ENCODE data around the gene ZFP90. TPM values are rescaled to one million over a fixed set of nuclear protein-coding genes. Genes with fewer than 3 reads are reported as not detected.

Gene ZFP90
- total and polyA plus RNA-seq, 3 experiments from 2014 or later, result 22.4 to 24.3 (median 24.0) TPM

DNA sequence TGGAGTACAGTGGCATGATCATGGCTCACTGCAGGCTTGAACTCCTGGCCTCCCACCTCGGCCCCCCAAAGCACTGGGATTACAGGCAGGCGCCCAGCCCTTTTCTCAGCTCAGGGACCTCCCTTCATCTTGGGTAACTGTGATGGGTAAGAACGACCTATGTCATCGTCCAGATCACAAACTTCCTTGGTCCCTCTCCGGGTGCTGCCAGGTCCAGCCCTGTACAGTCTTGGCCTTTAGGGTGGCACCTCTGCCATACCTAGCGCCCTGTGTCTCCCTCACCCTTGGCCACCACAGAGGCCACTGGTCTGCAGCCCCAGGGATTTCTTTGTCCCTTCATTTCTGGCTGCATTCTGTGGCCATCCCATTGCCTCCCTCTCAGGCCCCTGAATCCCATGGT, 29.7 kb upstream of the ZFP90 start:
- Histone ChIP-seq H3K36me3 (ENCODE audit: insufficient read depth, low read length) (no peaks in the 10 kb centered on the region), H3K27ac (ENCODE audit: low read depth, low read length) (no peak overlapping the region), H3K4me1 (ENCODE audit: insufficient read depth, low read length) (peaks cover 4% of the 10 kb centered on the region), H3K4me3 (ENCODE audit: low read length) (no peak overlapping the region), H3K9me3 (ENCODE audit: low read length) (no peaks in the 10 kb centered on the region), H3K27me3 (ENCODE audit: insufficient read depth, low read length, poor library complexity, severe bottlenecking) (no peaks in the 10 kb centered on the region)
- Mint-ChIP-seq H3K4me1 (no peaks in the 10 kb centered on the region), H3K36me3 (no peaks in the 10 kb centered on the region), H3K9me3 (no peaks in the 10 kb centered on the region), H3K4me3 (no peak overlapping the region), H3K27me3 (peaks cover 0 to 9% of the 10 kb centered on the region in 2 donors), H3K27ac (no peak overlapping the region)
- ChIA-PET CTCF (interaction anchor here (0.7 to 5.6 kb wide), 21 partner anchors 9 to 157 kb away, joined by 3 to 91 read pairs (median 4); no protein-coding TSS in a partner anchor), POLR2A (no interaction called here)
- DNase-seq, result no peak

- POLR2A ChIA-PET, result no interaction called here
- Histone ChIP-seq H3K9me3 (ENCODE audit: low read length) (no peaks in the 10 kb centered on the region), H3K4me3 (ENCODE audit: low read length) (no peak overlapping the region), H3K36me3 (ENCODE audit: insufficient read depth, low read length) (no peaks in the 10 kb centered on the region), H3K27ac (ENCODE audit: low read depth, low read length) (no peak overlapping the region), H3K4me1 (ENCODE audit: insufficient read depth, low read length) (peaks cover 4% of the 10 kb centered on the region), H3K27me3 (ENCODE audit: insufficient read depth, low read length, poor library complexity, severe bottlenecking) (no peaks in the 10 kb centered on the region)
- no peak overlapping the region for H3K4me3 Mint-ChIP-seq
- no peak overlapping the region for H3K27ac Mint-ChIP-seq
- no peaks in the 10 kb centered on the region for H3K4me1 Mint-ChIP-seq
- CTCF ChIA-PET, result interaction anchor here (0.6 to 5.6 kb wide), 21 partner anchors 10 to 313 kb away, joined by 3 to 91 read pairs (median 4); no protein-coding TSS in a partner anchor
- no peaks in the 10 kb centered on the region for H3K36me3 Mint-ChIP-seq
- H3K27me3 Mint-ChIP-seq, result peaks cover 0 to 9% of the 10 kb centered on the region in 2 donors
- DNase-seq, result no peak
- no peaks in the 10 kb centered on the region for H3K9me3 Mint-ChIP-seq
Observed at GRCh38 chr16:68510775-68511174, 28.3 kb upstream of the ZFP90 start.

GRCh38 chr16:68512183-68512582, 26.9 kb upstream of the ZFP90 start:
- POLR2A ChIA-PET, result no interaction called here
- H3K4me3 ChIP-seq (ENCODE audit: low read length), result no peak overlapping the region
- H3K4me1 Mint-ChIP-seq, result no peaks in the 10 kb centered on the region
- no peaks in the 10 kb centered on the region for H3K9me3 Mint-ChIP-seq
- no peak overlapping the region for H3K4me3 Mint-ChIP-seq
- H3K27ac ChIP-seq (ENCODE audit: low read depth, low read length), result no peak overlapping the region
- peaks cover 4% of the 10 kb centered on the region for H3K4me1 ChIP-seq (ENCODE audit: insufficient read depth, low read length)
- no peak for DNase-seq
- CTCF ChIA-PET, result interaction anchor here (2.5 to 5.6 kb wide), 3 partner anchors 9 to 116 kb away, joined by 9 to 91 read pairs (median 29); no protein-coding TSS in a partner anchor
- peaks cover 0 to 9% of the 10 kb centered on the region in 2 donors for H3K27me3 Mint-ChIP-seq
- no peaks in the 10 kb centered on the region for H3K36me3 ChIP-seq (ENCODE audit: insufficient read depth, low read length)
- H3K27ac Mint-ChIP-seq, result no peak overlapping the region
- H3K9me3 ChIP-seq (ENCODE audit: low read length), result no peaks in the 10 kb centered on the region
- no peaks in the 10 kb centered on the region for H3K36me3 Mint-ChIP-seq
- no peaks in the 10 kb centered on the region for H3K27me3 ChIP-seq (ENCODE audit: insufficient read depth, low read length, poor library complexity, severe bottlenecking)

GRCh38 chr16:68512742-68513141, 26.3 kb upstream of the ZFP90 start:
- no peaks in the 10 kb centered on the region for H3K36me3 Mint-ChIP-seq
- DNase-seq, result no peak
- Histone ChIP-seq H3K4me1 (ENCODE audit: insufficient read depth, low read length) (peaks cover 4% of the 10 kb centered on the region), H3K36me3 (ENCODE audit: insufficient read depth, low read length) (no peaks in the 10 kb centered on the region), H3K9me3 (ENCODE audit: low read length) (no peaks in the 10 kb centered on the region), H3K27me3 (ENCODE audit: insufficient read depth, low read length, poor library complexity, severe bottlenecking) (no peaks in the 10 kb centered on the region), H3K4me3 (ENCODE audit: low read length) (no peak overlapping the region), H3K27ac (ENCODE audit: low read depth, low read length) (no peak overlapping the region)
- H3K4me3 Mint-ChIP-seq, result no peak overlapping the region
- POLR2A ChIA-PET, result no interaction called here
- CTCF ChIA-PET, result interaction anchor here (1.2 to 4.7 kb wide), 3 partner anchors 8 to 116 kb away, joined by 4 to 29 read pairs (median 9); no protein-coding TSS in a partner anchor
- H3K27me3 Mint-ChIP-seq, result peaks cover 0 to 9% of the 10 kb centered on the region in 2 donors
- no peaks in the 10 kb centered on the region for H3K9me3 Mint-ChIP-seq
- no peaks in the 10 kb centered on the region for H3K4me1 Mint-ChIP-seq
- peak overlapping the region in 1 of 8 donors; percentile 74 for H3K27ac Mint-ChIP-seq

- Histone ChIP-seq H3K27me3 (ENCODE audit: insufficient read depth, low read length, poor library complexity, severe bottlenecking) (no peaks in the 10 kb centered on the region), H3K9me3 (ENCODE audit: low read length) (no peaks in the 10 kb centered on the region), H3K36me3 (ENCODE audit: insufficient read depth, low read length) (no peaks in the 10 kb centered on the region), H3K4me3 (ENCODE audit: low read length) (no peak overlapping the region), H3K4me1 (ENCODE audit: insufficient read depth, low read length) (peaks cover 4% of the 10 kb centered on the region), H3K27ac (ENCODE audit: low read depth, low read length) (no peak overlapping the region)
- Mint-ChIP-seq H3K9me3 (no peaks in the 10 kb centered on the region), H3K4me3 (no peak overlapping the region), H3K36me3 (no peaks in the 10 kb centered on the region), H3K4me1 (no peaks in the 10 kb centered on the region), H3K27me3 (peaks cover 2% of the 10 kb centered on the region in 2 donors), H3K27ac (no peak overlapping the region)
- ChIA-PET CTCF (no interaction called here), POLR2A (no interaction called here)
- DNase-seq, result no peak
Observed at GRCh38 chr16:68514511-68514910, 24.6 kb upstream of the ZFP90 start.

DNA sequence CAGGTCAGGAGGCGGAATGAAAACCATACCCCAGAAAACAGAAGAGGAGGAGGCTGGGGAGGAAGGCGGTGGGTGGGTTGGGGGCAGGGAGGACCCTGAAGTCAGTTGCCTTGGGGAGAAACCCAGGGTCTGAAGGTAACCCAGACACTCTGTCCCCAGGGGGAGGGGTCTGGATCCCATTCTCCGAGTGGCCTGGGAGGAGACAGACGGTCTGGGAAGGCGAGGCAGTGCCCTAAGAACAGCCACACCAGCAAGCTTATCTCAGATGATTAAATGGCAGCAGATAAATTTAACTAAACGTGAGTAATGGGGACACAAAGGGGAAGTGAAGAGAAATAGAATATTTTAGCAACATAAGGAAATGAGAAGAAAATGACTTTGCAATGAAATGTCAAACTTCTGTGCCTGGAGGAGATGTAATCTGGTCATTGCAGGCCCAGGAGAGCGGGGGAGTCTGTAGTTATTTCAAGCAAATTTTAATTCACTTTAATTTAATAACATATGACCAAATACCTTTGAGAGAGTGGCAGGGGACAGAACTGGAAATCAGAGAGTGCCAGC, 21.4 kb upstream of the ZFP90 start:
- Mint-ChIP-seq H3K27ac (peak overlapping the region in 2 of 8 donors; percentile 29 to 47), H3K4me3 (no peak overlapping the region), H3K9me3 (no peaks in the 10 kb centered on the region), H3K36me3 (no peaks in the 10 kb centered on the region), H3K4me1 (peaks cover 7 to 9% (median 8%) of the 10 kb centered on the region in 3 donors), H3K27me3 (peaks cover 0 to 4% of the 10 kb centered on the region in 2 donors)
- Histone ChIP-seq H3K9me3 (ENCODE audit: low read length) (no peaks in the 10 kb centered on the region), H3K4me3 (ENCODE audit: low read length) (no peak overlapping the region), H3K36me3 (ENCODE audit: insufficient read depth, low read length) (no peaks in the 10 kb centered on the region), H3K4me1 (ENCODE audit: insufficient read depth, low read length) (peaks cover 3% of the 10 kb centered on the region), H3K27me3 (ENCODE audit: insufficient read depth, low read length, poor library complexity, severe bottlenecking) (no peaks in the 10 kb centered on the region), H3K27ac (ENCODE audit: low read depth, low read length) (no peak overlapping the region)
- no peak for DNase-seq
- POLR2A ChIA-PET, result no interaction called here
- CTCF ChIA-PET, result interaction anchor here (0.5 to 2.2 kb wide), 7 partner anchors 10 to 239 kb away, joined by 3 to 9 read pairs (median 3); no protein-coding TSS in a partner anchor

DNA sequence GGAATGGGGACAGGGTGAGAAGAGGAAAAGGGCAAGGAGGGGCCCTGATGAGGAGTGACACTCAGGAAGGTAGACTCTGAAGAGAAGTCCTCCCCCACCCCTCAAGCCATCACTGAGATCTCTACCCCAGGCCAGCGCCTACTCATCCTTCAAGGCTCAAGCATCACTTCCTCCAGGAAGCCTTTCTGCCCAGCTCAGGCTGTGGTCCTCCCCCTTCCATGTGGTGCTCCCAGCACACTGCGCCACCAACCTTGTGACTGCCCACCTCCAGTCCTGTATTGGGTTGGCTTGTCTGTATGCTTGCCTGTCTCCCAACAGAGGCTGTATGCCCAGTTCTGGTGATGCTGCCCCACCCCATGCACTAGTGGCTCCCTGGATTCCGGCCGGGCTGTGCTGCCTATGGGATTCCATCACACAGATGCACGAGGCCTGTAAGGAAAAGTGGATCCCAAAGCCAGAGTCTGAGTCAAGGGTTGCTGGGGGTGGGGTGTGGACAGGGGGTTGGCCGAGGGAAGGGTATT, 19.8 kb upstream of the ZFP90 start:
- Mint-ChIP-seq H3K36me3 (no peaks in the 10 kb centered on the region), H3K9me3 (no peaks in the 10 kb centered on the region), H3K4me3 (peak overlapping the region in 1 of 7 donors; percentile 34), H3K27ac (peak overlapping the region in 1 of 8 donors; percentile 71), H3K27me3 (peaks cover 0 to 9% of the 10 kb centered on the region in 2 donors), H3K4me1 (peaks cover 7 to 9% (median 8%) of the 10 kb centered on the region in 3 donors)
- POLR2A ChIA-PET, result no interaction called here
- Histone ChIP-seq H3K27ac (ENCODE audit: low read depth, low read length) (no peak overlapping the region), H3K9me3 (ENCODE audit: low read length) (no peaks in the 10 kb centered on the region), H3K27me3 (ENCODE audit: insufficient read depth, low read length, poor library complexity, severe bottlenecking) (no peaks in the 10 kb centered on the region), H3K36me3 (ENCODE audit: insufficient read depth, low read length) (no peaks in the 10 kb centered on the region), H3K4me1 (ENCODE audit: insufficient read depth, low read length) (peaks cover 3% of the 10 kb centered on the region), H3K4me3 (ENCODE audit: low read length) (no peak overlapping the region)
- CTCF ChIA-PET, result interaction anchor here (1.0 to 3.2 kb wide), 4 partner anchors 8 to 32 kb away, joined by 3 to 29 read pairs (median 6); no protein-coding TSS in a partner anchor
- no peak for DNase-seq

DNA sequence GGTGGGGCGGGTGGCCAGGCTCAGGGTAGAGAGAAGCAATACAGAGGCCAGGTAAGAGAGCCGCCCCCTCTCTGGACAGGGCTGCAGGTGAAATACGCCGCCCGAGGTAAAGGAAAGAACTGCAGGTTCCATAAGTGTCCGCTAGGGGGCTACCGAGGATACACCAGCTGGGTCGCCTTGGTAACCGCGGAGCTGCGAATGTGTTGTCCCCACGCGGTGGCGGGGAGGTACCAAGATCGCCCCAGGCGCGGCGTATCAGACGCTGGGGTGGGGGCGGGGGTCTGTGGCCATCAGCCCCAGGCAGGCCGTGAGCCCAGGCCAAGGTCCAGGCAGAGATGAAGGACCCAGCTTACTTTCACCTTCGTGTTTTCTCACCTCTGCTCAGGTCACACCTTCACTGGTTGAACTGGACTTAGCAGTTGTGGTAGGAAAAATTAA, 18.4 kb upstream of the ZFP90 start:
- Mint-ChIP-seq H3K9me3 (no peaks in the 10 kb centered on the region), H3K27me3 (peaks cover 0 to 9% of the 10 kb centered on the region in 2 donors), H3K36me3 (no peaks in the 10 kb centered on the region), H3K4me3 (peak overlapping the region; percentile 38 to 72 (median 56)), H3K27ac (peak overlapping the region in 7 of 8 donors; percentile 47 to 95 (median 62)), H3K4me1 (peaks cover 7 to 9% (median 8%) of the 10 kb centered on the region in 3 donors)
- Histone ChIP-seq H3K9me3 (ENCODE audit: low read length) (no peaks in the 10 kb centered on the region), H3K36me3 (ENCODE audit: insufficient read depth, low read length) (no peaks in the 10 kb centered on the region), H3K27me3 (ENCODE audit: insufficient read depth, low read length, poor library complexity, severe bottlenecking) (no peaks in the 10 kb centered on the region), H3K4me3 (ENCODE audit: low read length) (peak overlapping the region; percentile 25), H3K4me1 (ENCODE audit: insufficient read depth, low read length) (peaks cover 3% of the 10 kb centered on the region), H3K27ac (ENCODE audit: low read depth, low read length) (no peak overlapping the region)
- ChIA-PET POLR2A (interaction anchor here (1.2 kb wide), 1 partner anchor 102 kb away, joined by 5 read pairs; no protein-coding TSS in a partner anchor), CTCF (interaction anchor here (0.6 to 3.2 kb wide), 38 partner anchors 9 to 666 kb away, joined by 3 to 33 read pairs (median 4); partner anchors contain the start of genes SLC7A6, SNTB2, TANGO6 and ZFP90)
- DNase-seq, result peak; percentile 78 to 93 (median 81)

Data from CD8-positive, alpha-beta memory T cell (primary cell).